ENCODE data around the gene NDUFAF2. TPM values are rescaled to one million over a fixed set of nuclear protein-coding genes. Genes with fewer than 3 reads are reported as not detected.

The NDUFAF2 gene
- total and polyA plus RNA-seq, 2 of the 13 experiments (the other 11 are each of a cell fraction or from before 2014, with no cell fraction given), result 34.0 to 78.4 TPM

DNA sequence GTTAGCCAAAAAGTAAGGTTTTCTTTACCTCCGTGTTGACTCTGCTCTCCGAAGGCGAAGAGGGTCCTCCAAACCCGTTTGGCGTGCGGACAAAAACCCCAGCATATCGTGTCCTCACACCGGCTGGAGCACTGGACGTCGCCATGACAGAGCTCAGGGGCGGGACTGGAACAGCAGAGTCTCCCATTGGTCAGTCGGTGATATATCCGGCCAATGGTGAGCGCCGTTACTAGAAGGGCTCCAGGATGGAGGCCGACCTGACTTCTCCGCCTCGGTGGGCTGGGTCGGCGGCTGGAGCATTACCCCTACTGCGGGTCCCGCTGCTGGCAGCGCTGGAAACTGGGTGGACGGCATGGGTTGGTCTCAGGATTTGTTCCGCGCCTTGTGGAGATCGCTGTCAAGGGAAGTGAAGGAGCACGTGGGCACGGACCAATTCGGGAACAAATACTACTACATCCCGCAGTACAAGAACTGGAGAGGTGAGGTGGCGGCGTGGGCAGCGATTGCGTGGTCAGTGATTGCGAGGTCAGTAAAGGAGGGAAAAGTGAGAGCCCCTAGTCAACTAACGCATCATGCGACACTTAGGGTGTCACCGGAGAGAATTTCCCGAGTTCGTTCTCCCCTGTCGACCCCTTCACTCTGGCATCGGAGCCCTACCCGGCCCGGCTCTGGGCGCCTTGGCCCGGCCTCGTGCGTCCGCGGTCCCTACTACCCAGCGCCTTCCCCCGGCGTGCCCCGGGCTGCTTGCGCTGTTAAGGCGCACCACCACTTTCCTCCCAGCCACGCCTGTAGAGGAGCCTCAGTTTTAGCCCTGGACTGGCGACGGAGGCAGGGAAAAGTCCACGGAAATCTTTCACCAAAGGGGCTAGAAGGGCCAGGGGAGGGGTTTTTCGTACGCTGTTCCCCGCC, at the start of gene NDUFAF2, which contains the start of gene ERCC8 (continued):
- TF ChIP-seq, protein P1, sequence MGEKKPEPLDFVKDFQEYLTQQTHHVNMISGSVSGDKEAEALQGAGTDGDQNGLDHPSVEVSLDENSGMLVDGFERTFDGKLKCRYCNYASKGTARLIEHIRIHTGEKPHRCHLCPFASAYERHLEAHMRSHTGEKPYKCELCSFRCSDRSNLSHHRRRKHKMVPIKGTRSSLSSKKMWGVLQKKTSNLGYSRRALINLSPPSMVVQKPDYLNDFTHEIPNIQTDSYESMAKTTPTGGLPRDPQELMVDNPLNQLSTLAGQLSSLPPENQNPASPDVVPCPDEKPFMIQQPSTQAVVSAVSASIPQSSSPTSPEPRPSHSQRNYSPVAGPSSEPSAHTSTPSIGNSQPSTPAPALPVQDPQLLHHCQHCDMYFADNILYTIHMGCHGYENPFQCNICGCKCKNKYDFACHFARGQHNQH (CRISPR knock-in tag; IDR thresholded peaks at IDR 0.05), result no peak; the same call in 1 of the 2 replicates
- TF ChIP-seq, protein P2, sequence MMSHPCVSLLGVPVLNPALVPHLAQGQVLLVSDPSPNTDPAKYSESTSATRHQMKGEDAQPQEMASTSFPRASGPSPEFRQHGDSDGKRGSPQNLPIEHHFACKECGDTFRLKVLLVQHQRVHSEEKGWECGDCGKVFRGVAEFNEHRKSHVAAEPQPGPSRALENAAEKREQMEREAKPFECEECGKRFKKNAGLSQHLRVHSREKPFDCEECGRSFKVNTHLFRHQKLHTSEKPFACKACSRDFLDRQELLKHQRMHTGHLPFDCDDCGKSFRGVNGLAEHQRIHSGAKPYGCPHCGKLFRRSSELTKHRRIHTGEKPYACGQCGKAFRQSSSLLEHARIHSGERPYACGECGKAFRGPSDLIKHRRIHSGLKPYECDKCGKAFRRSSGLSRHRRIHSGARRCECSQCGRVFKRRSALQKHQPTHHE (CRISPR knock-in tag; IDR thresholded peaks at IDR 0.05; ENCODE audit: borderline replicate concordance), result no peak; the same call in 1 of the 2 replicates
- TF ChIP-seq ZNF7 (CRISPR knock-in tag; IDR thresholded peaks at IDR 0.05), result no peak
- TF ChIP-seq, protein P3, sequence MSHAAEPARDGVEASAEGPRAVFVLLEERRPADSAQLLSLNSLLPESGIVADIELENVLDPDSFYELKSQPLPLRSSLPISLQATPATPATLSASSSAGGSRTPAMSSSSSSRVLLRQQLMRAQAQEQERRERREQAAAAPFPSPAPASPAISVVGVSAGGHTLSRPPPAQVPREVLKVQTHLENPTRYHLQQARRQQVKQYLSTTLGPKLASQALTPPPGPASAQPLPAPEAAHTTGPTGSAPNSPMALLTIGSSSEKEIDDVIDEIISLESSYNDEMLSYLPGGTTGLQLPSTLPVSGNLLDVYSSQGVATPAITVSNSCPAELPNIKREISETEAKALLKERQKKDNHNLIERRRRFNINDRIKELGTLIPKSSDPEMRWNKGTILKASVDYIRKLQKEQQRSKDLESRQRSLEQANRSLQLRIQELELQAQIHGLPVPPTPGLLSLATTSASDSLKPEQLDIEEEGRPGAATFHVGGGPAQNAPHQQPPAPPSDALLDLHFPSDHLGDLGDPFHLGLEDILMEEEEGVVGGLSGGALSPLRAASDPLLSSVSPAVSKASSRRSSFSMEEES (CRISPR knock-in tag; IDR thresholded peaks at IDR 0.05), result no peak; the same call in 1 of the 2 replicates
- TF ChIP-seq, protein P4, sequence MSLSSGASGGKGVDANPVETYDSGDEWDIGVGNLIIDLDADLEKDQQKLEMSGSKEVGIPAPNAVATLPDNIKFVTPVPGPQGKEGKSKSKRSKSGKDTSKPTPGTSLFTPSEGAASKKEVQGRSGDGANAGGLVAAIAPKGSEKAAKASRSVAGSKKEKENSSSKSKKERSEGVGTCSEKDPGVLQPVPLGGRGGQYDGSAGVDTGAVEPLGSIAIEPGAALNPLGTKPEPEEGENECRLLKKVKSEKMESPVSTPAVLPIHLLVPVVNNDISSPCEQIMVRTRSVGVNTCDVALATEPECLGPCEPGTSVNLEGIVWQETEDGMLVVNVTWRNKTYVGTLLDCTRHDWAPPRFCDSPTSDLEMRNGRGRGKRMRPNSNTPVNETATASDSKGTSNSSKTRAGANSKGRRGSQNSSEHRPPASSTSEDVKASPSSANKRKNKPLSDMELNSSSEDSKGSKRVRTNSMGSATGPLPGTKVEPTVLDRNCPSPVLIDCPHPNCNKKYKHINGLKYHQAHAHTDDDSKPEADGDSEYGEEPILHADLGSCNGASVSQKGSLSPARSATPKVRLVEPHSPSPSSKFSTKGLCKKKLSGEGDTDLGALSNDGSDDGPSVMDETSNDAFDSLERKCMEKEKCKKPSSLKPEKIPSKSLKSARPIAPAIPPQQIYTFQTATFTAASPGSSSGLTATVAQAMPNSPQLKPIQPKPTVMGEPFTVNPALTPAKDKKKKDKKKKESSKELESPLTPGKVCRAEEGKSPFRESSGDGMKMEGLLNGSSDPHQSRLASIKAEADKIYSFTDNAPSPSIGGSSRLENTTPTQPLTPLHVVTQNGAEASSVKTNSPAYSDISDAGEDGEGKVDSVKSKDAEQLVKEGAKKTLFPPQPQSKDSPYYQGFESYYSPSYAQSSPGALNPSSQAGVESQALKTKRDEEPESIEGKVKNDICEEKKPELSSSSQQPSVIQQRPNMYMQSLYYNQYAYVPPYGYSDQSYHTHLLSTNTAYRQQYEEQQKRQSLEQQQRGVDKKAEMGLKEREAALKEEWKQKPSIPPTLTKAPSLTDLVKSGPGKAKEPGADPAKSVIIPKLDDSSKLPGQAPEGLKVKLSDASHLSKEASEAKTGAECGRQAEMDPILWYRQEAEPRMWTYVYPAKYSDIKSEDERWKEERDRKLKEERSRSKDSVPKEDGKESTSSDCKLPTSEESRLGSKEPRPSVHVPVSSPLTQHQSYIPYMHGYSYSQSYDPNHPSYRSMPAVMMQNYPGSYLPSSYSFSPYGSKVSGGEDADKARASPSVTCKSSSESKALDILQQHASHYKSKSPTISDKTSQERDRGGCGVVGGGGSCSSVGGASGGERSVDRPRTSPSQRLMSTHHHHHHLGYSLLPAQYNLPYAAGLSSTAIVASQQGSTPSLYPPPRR (CRISPR knock-in tag; IDR thresholded peaks at IDR 0.05; ENCODE audit: borderline replicate concordance), result peak; percentile 34; the same call in 1 of the 2 replicates
- no peak; the same call in 1 of the 2 replicates for TF ChIP-seq FOXK1 (CRISPR knock-in tag; IDR thresholded peaks at IDR 0.05; ENCODE audit: borderline replicate concordance, low read depth)
- TF ChIP-seq ZNF615 (CRISPR knock-in tag; IDR thresholded peaks at IDR 0.05; ENCODE audit: borderline replicate concordance), result no peak
- no peak for TF ChIP-seq SMAD3 (CRISPR knock-in tag; IDR thresholded peaks at IDR 0.05)
- no peak for TF ChIP-seq MBD4 (IDR thresholded peaks at IDR 0.05; ENCODE audit: borderline replicate concordance, low read length)
- peak; percentile 62 for TF ChIP-seq RBFOX2 (IDR thresholded peaks at IDR 0.05; ENCODE audit: low read depth, low read length)
- TF ChIP-seq TOE1 (CRISPR knock-in tag; IDR thresholded peaks at IDR 0.05), result no peak
- TF ChIP-seq NCOA5 (CRISPR knock-in tag; IDR thresholded peaks at IDR 0.05), result no peak
- TF ChIP-seq CAMTA2 (CRISPR knock-in tag; IDR thresholded peaks at IDR 0.05; ENCODE audit: borderline replicate concordance), result no peak
- TF ChIP-seq FOXJ3 (CRISPR knock-in tag; IDR thresholded peaks at IDR 0.05; ENCODE audit: borderline replicate concordance), result no peak
- 0 out of 2 replicates have a peak, but pooled peaks have one; percentile 75 for TF ChIP-seq ZNF564 (CRISPR knock-in tag; IDR thresholded peaks at IDR 0.05)
- no peak for TF ChIP-seq ZNF672 (CRISPR knock-in tag; IDR thresholded peaks at IDR 0.05)
- no peak for TF ChIP-seq RXRB (CRISPR knock-in tag; IDR thresholded peaks at IDR 0.05; ENCODE audit: borderline replicate concordance)
